HCT116 (cell line): ENCODE data around the gene IMMP2L. TPM values are rescaled to one million over a fixed set of nuclear protein-coding genes. Genes with fewer than 3 reads are reported as not detected.

ENCODE experiments used
- ATAC-seq: fragments of 200-7000 bp; cut with Tn5 transposase; 2 replicates; pipeline ENCODE4 v1.9.1; 2020; ENCODE audit warnings: mild to moderate bottlenecking, moderate library complexity
- BruUV-seq: library from RNA; stranded (reverse); fragments of 400-500 nt; replicated peaks from 2 replicates; lab custom pipeline; 2021; lab: Mats Ljungman, UMichigan
- CTCF ChIA-PET: fragments of 300-600 bp; sonication (Branson Sonifier 250); formaldehyde crosslinking; loops from one replicate; lab custom pipeline; 2021; ENCODE audit warnings: antibody characterized with exemption; lab: Charles Lee
- POLR2A ChIA-PET: fragments of 300-600, 350-600 bp; sonication (Branson Sonifier 250); formaldehyde crosslinking; loops from one replicate; lab custom pipeline; 2021; ENCODE audit warnings: antibody characterized with exemption; lab: Charles Lee
- RAD21 ChIA-PET, 2 experiments: fragments of 300-600 bp; sonication (Branson Sonifier 250); formaldehyde crosslinking; loops; one replicate each; lab custom pipeline; 2023; ENCODE audit warnings: low total read pairs in 2 of 2; ENCODE audit not compliant: uncharacterized antibody in 2 of 2, unreplicated experiment in 2 of 2, low non-redundant PET in 1 of 2; lab: Charles Lee
- DNase-seq: peaks from one replicate; pipeline ENCODE4 v3.0.0-alpha.2; 2010; ENCODE audit warnings: low read depth, low spot score
- H2AFZ ChIP-seq: fragments of 200-600 bp; shearing (Covaris generic), sonication (generic); 2 replicates; pipeline ENCODE4 v1.6.1; 2017; ENCODE audit warnings: low read depth, mixed run types, mixed read lengths, antibody characterized with exemption, low read length; ENCODE audit not compliant: poor library complexity, severe bottlenecking
- H3K27ac ChIP-seq: 2 replicates; pipeline ENCODE4 v1.5.1; 2012; ENCODE audit warnings: low read depth, low read length
- H3K27me3 ChIP-seq: fragments of 200-600 bp; sonication (generic); 2 replicates; pipeline ENCODE4 v1.6.1; 2016; ENCODE audit warnings: mixed run types, low read length, mixed read lengths; ENCODE audit not compliant: insufficient read depth
- H3K36me3 ChIP-seq, 2 experiments: fragments of 200-500 bp in 1 of 2; fragments of 200-600 bp in 1 of 2; sonication (Bioruptor generic) in 1 of 2; sonication (generic) in 1 of 2; 2 replicates each; pipeline versions ENCODE4 v1.5.1 to v1.6.1; 2014 to 2016; ENCODE audit warnings: low read length in 2 of 2, inconsistent platforms in 1 of 2, mixed read lengths in 1 of 2, mixed run types in 1 of 2; ENCODE audit not compliant: insufficient read depth in 2 of 2, control insufficient read depth in 1 of 2
- H3K4me1 ChIP-seq, 2 experiments: fragments of 200-600 bp in 1 of 2; sonication (generic) in 1 of 2; 2 replicates each; pipeline versions ENCODE4 v1.5.1 to v1.6.1; 2012 to 2017; ENCODE audit warnings: low read length in 2 of 2, inconsistent platforms in 1 of 2, mild to moderate bottlenecking in 1 of 2, mixed read lengths in 1 of 2, mixed run types in 1 of 2, moderate library complexity in 1 of 2; ENCODE audit not compliant: insufficient read depth in 2 of 2, control insufficient read depth in 1 of 2
- H3K4me2 ChIP-seq: fragments of 200-600 bp; sonication (generic); 2 replicates; pipeline ENCODE4 v1.6.1; 2017; ENCODE audit warnings: mixed run types, low read length, mixed read lengths
- H3K4me3 ChIP-seq, 2 experiments: fragments of 200-600 bp in 1 of 2; sonication (generic) in 1 of 2; replicated peaks in 1 of 2; 2 replicates each; pipeline ENCODE4 v1.5.1; 2011 to 2016; ENCODE audit warnings: low read length in 2 of 2, control low read depth in 1 of 2, low read depth in 1 of 2, mild to moderate bottlenecking in 1 of 2, mixed read lengths in 1 of 2, mixed run types in 1 of 2
- H3K79me2 ChIP-seq: fragments of 200-600 bp; sonication (generic); 2 replicates; pipeline ENCODE4 v1.6.1; 2017; ENCODE audit warnings: mild to moderate bottlenecking, mixed run types, low read length, moderate library complexity, mixed read lengths; ENCODE audit not compliant: insufficient read depth
- H3K9ac ChIP-seq: fragments of 200-600 bp; sonication (generic); 2 replicates; pipeline ENCODE4 v1.6.1; 2016; ENCODE audit warnings: low read length, mixed read lengths
- H3K9me2 ChIP-seq: fragments of 200-600 bp; sonication (generic), shearing (Covaris generic); 2 replicates; pipeline ENCODE4 v1.6.1; 2017; ENCODE audit warnings: mixed run types, mild to moderate bottlenecking, moderate library complexity; ENCODE audit not compliant: insufficient read depth
- H3K9me3 ChIP-seq, 2 experiments: fragments of 200-500 bp in 1 of 2; fragments of 200-600 bp in 1 of 2; sonication (Bioruptor generic) in 1 of 2; sonication (generic) in 1 of 2; 2 replicates each; pipeline ENCODE4 v1.6.1; 2014 to 2017; ENCODE audit warnings: low read length in 2 of 2, mixed read lengths in 2 of 2, inconsistent platforms in 1 of 2, low read depth in 1 of 2, mild to moderate bottlenecking in 1 of 2, mixed run types in 1 of 2, moderate library complexity in 1 of 2; ENCODE audit not compliant: control insufficient read depth in 1 of 2, insufficient read depth in 1 of 2
- H4K20me1 ChIP-seq: fragments of 200-600 bp; sonication (generic), shearing (Covaris generic); 2 replicates; pipeline ENCODE4 v1.6.1; 2017; ENCODE audit warnings: mixed run types, mild to moderate bottlenecking, moderate library complexity; ENCODE audit not compliant: insufficient read depth
- CBX3 ChIP-seq: IDR thresholded peaks from 2 replicates; pipeline ENCODE4 v1.6.1; 2012; ENCODE audit warnings: low read depth
- CEBPB ChIP-seq: IDR thresholded peaks from 2 replicates; pipeline ENCODE4 v1.6.1; 2012; ENCODE audit warnings: low read depth
- CTCF ChIP-seq, 3 experiments: fragments of 200-600 bp in 1 of 3; sonication (generic) in 1 of 3; IDR thresholded peaks in 2 of 3; conservative IDR thresholded peaks in 1 of 3; 2 replicates each; pipeline ENCODE4 v1.5.1; 2012 to 2017; ENCODE audit warnings: low read depth in 2 of 3, low read length in 2 of 3, antibody characterized with exemption in 1 of 3, borderline replicate concordance in 1 of 3, control low read depth in 1 of 3, mild to moderate bottlenecking in 1 of 3, mixed read lengths in 1 of 3, mixed run types in 1 of 3, moderate library complexity in 1 of 3; ENCODE audit not compliant: insufficient read depth in 1 of 3
- EGR1 ChIP-seq: IDR thresholded peaks from 2 replicates; pipeline ENCODE4 v1.6.1; 2012; ENCODE audit warnings: low read depth
- EZH2phosphoT487 ChIP-seq: fragments of 200-600 bp; IDR thresholded peaks from 2 replicates; pipeline ENCODE4 v1.6.1; 2018; ENCODE audit warnings: antibody characterized with exemption, borderline replicate concordance
- FOSL1 ChIP-seq: IDR thresholded peaks from 2 replicates; pipeline ENCODE4 v1.6.1; 2012; ENCODE audit warnings: low read depth
- JUND ChIP-seq: IDR thresholded peaks from 2 replicates; pipeline ENCODE4 v1.6.1; 2012
- MAX ChIP-seq: IDR thresholded peaks from 2 replicates; pipeline ENCODE4 v1.6.1; 2012
- POLR2A ChIP-seq: IDR thresholded peaks from 2 replicates; pipeline ENCODE4 v1.7.0; 2011; ENCODE audit warnings: borderline replicate concordance; ENCODE audit not compliant: insufficient read depth, insufficient read length; ENCODE audit errors: extremely low read depth
- POLR2AphosphoS5 ChIP-seq: IDR thresholded peaks from 2 replicates; pipeline ENCODE4 v1.6.1; 2011; ENCODE audit warnings: mild to moderate bottlenecking, low read depth, low read length, moderate library complexity
- RAD21 ChIP-seq: IDR thresholded peaks from 2 replicates; pipeline ENCODE4 v1.6.1; 2012; ENCODE audit warnings: low read depth, mild to moderate bottlenecking
- REST ChIP-seq: IDR thresholded peaks from 2 replicates; pipeline ENCODE4 v1.6.1; 2012; ENCODE audit warnings: low read depth
- SIN3A ChIP-seq: IDR thresholded peaks from 2 replicates; pipeline ENCODE4 v1.6.1; 2012; ENCODE audit warnings: low read depth
- SP1 ChIP-seq: IDR thresholded peaks from 2 replicates; pipeline ENCODE4 v1.6.1; 2012; ENCODE audit warnings: low read depth
- SRF ChIP-seq: IDR thresholded peaks from 2 replicates; pipeline ENCODE4 v1.6.1; 2012; ENCODE audit warnings: low read depth
- TCF7L2 ChIP-seq: IDR thresholded peaks from 2 replicates; pipeline ENCODE4 v1.7.0; 2011; ENCODE audit warnings: borderline replicate concordance, inconsistent platforms; ENCODE audit not compliant: insufficient read depth, insufficient read length; ENCODE audit errors: extremely low read depth
- YY1 ChIP-seq: IDR thresholded peaks from 2 replicates; pipeline ENCODE4 v1.6.1; 2011; ENCODE audit warnings: low read length, low read depth, moderate library complexity, mild to moderate bottlenecking; ENCODE audit not compliant: insufficient replicate concordance; ENCODE audit errors: extremely low read depth
- ZBTB33 ChIP-seq: IDR thresholded peaks from 2 replicates; pipeline ENCODE4 v1.6.1; 2011; ENCODE audit warnings: mild to moderate bottlenecking, low read length, moderate library complexity; ENCODE audit not compliant: insufficient replicate concordance; ENCODE audit errors: extremely low read depth
- ZFX ChIP-seq: fragments of 450-650 bp; IDR thresholded peaks from 2 replicates; pipeline ENCODE4 v1.6.1; 2017
- ZNF274 ChIP-seq: fragments of 200-500 bp; sonication (Bioruptor generic); IDR thresholded peaks from 2 replicates; pipeline ENCODE4 v1.6.1; 2014; ENCODE audit warnings: mild to moderate bottlenecking, low read depth, low read length, inconsistent platforms
- intact Hi-C: fragments of 100-400 bp; cut with micrococcal nuclease; formaldehyde crosslinking; loops from 2 replicates; pipeline ENCODE4 v1.10.0; 2022
- total RNA-seq: library from RNA; stranded (reverse); gene quantifications from one replicate; pipeline ENCODE4 v1.2.1, GENCODE V29; 2021; ENCODE audit not compliant: unreplicated experiment

The IMMP2L gene
- total RNA-seq, 1 experiment from 2014 or later = 21.1 TPM

- no peaks in the 10 kb centered on the region for H3K79me2 ChIP-seq
- ChIA-PET CTCF (no interaction called here), POLR2A (no interaction called here)
- DNase-seq (no peak), ATAC-seq (no peak)
- no peaks in the 10 kb centered on the region for H3K36me3 ChIP-seq
- BruUV-seq = no TSS peak
- intact Hi-C loops = loop anchor here (10.0 kb wide), 1 partner anchor 289 kb away; no protein-coding TSS in a partner anchor
- H3K27ac ChIP-seq = no peak overlapping the region
- H3K4me1 ChIP-seq = no peaks in the 10 kb centered on the region
- H2AFZ ChIP-seq = no peak overlapping the region
- no peaks in the 10 kb centered on the region for H3K27me3 ChIP-seq
- H4K20me1 ChIP-seq = no peaks in the 10 kb centered on the region
- no peaks in the 10 kb centered on the region for H3K9me3 ChIP-seq
- H3K4me3 ChIP-seq = no peak overlapping the region
- H3K9me2 ChIP-seq = no peaks in the 10 kb centered on the region
- H3K9ac ChIP-seq = no peak overlapping the region
- no peak for TF ChIP-seq ZFX
- TF ChIP-seq CEBPB = no peak
- TF ChIP-seq POLR2AphosphoS5 = no peak
- no peak for TF ChIP-seq SIN3A
- TF ChIP-seq ZNF274 = no peak
- no peak for TF ChIP-seq RAD21
- TF ChIP-seq EGR1 = no peak
- TF ChIP-seq TCF7L2 = no peak
- TF ChIP-seq CBX3 = no peak
- no peak for TF ChIP-seq ZBTB33
- TF ChIP-seq CTCF (IDR thresholded peaks at IDR 0.05 in 2 of 3, conservative IDR thresholded peaks at IDR 0.05 in 1 of 3; ENCODE audit: borderline replicate concordance in 1 of 3, insufficient read depth in 1 of 3, low read depth in 2 of 3, low read length in 2 of 3) = no peak
- TF ChIP-seq POLR2A = no peak
- no peak for TF ChIP-seq JUND
- no peak for TF ChIP-seq FOSL1
- no peak for TF ChIP-seq EZH2phosphoT487
- no peak for TF ChIP-seq REST
- TF ChIP-seq YY1 = no peak
- TF ChIP-seq MAX = no peak
- no peak for TF ChIP-seq SP1
- no peak for TF ChIP-seq SRF
- TF ChIP-seq, all 23 proteins: peak for 0
- H3K4me2 ChIP-seq = no peak overlapping the region
- RAD21 ChIA-PET = no interaction called here
Measured at GRCh38 chr7:110685899-110686298, 876.4 kb downstream of the IMMP2L start.
